Iris pigment epithelial cell (primary cell): ENCODE results near the gene HMX1.

ENCODE experiments used
- DNase-seq: peaks from one replicate; pipeline ENCODE4 v3.0.0-alpha.2; 2011; ENCODE audit warnings: low read depth

The HMX1 gene

GRCh38 chr4:8910100-8910821 is 38.6 kb upstream of the HMX1 start:
- DNase-seq: no peak

GRCh38 chr4:8909548-8909947 is 37.9 kb upstream of the HMX1 start:
- DNase-seq: no peak

DNA sequence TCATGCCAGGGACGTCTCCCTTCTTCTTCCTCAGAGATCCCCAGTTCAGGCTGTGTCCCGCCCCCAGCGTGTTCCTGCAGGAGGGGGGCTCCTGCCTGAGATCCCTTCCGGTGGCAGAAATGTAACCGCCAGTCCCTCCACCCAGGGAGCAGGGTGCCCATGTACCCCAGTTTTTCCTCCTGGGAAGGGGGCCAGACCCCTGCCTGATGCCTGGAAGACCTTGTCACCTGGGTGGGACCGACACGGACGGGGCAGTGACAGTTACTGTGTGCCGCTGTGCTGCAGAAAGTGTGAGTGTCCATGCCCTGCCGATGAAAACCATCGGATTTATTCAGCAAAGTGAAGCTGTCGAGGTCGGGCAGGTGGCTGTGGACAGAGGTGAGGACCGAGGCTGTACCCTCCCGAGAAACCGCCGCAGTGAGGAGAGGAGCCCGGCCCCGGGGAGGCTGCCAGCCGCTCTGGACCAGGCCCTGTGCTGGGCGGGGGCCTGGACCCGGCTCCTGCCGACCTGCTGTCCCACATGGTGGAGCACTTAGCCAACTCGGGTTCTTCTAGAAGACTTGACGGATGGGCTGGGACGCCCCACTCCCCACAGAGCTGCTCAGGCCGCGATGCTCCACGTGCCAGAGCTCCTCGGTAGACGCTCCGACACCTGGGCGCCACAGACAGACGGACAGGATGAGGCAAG is 36.7 kb upstream of the HMX1 start:
- no peak for DNase-seq

DNA sequence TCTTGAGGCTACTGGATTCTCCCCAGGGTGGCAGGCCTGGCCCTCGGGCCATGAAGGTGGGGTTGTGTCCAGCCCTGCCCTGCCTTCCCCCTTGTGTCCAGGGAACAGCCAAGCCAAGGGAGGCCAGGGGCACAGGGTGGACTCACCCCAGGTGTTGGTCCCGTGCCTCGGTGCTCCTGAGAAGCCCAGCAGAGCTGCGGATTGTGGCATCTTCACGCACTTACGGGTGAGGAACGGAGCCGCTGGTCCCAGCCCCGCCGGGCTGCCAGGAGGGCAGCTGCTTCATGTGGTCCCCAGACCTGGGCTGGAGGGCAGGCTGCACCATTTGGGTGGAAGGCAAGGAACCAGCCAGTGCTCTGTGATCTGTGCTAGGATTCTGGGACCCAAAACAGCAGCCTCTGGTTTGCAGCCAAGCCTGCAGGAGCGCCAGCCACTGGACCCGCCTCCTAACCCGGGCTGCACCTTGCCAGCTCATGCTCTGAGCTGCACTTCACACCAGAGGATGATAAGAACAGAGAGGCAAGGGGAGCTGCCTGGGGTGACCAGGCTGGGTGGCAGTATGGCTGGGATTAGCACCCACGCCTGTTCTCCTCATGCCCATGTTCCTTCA is 36.1 kb upstream of the HMX1 start:
- no peak for DNase-seq

GRCh38 chr4:8906991-8907595 is 35.5 kb upstream of the HMX1 start:
- no peak for DNase-seq

GRCh38 chr4:8906668-8906970 is 35.0 kb upstream of the HMX1 start:
- DNase-seq: no peak

- DNase-seq: no peak
Measured at GRCh38 chr4:8905773-8906667, 34.4 kb upstream of the HMX1 start.

DNA sequence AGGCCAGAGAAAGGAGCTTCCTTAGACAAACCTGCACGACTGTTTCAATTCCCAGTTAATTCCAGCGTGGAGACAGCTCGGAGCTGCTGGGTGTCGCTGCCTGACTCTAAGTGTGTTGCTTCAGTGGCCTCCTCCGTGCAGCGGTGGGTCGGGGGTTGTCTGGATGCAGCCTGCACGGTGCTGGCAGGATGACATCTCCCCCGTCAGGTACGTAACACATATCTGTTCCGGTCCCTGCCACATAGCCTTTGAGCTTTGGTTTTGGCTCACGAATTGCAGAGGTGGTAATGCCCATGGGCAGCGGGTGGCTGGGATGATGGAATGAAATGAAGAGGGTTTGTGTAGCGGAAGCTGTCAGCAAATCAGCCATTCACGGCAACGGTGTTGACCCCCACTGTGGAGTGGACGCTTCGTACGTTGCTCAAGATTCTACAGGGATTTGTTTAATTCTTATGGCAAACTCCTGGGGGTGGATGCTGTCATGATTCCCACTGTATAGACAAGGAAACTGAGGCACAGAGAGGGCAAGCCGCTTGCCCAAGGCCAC is 33.7 kb upstream of the HMX1 start:
- no peak for DNase-seq

DNA sequence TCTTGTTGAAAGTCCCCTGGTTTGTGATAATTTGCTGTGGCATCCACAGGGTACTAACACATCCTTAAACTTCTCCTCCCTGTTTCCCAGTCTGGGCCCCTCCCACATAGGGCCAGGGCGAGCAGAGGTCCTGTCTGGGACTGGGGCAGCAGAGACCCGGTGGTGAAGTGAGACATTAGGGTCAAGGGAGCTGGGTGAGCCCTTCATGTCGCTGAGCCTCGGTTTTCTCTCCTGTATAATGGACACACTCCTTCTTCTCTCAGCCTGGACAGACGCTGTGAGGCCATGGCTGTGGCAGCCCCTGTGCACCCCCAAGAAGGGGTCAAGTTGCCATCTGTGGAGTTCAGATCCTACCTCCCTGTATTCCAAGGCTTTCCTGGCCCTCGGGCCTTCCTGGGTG is 33.0 kb upstream of the HMX1 start:
- no peak for DNase-seq

DNA sequence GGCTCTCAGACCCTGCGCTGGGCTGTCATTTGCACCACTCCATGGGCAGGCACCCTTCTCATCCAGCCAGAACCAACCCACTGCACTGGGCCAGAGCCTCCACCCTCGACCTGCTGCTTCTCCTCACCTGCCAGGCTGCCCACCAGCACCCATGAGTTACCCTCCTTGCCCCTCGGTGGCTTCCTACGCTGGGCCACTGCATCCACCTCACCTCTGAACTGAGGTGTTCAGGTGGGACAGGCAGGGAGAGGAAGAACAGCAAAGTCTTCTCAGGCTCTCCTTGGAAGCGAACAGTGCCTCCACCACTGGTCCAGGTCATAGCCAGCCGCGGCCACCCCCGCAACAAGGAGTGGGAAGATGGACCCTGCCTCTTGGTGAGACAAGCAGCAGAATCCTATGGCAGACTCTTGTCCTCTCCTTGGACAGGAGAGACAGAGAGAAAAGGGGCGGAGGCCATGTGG is 32.4 kb upstream of the HMX1 start:
- no peak for DNase-seq

- no peak for DNase-seq
Measured at GRCh38 chr4:8901335-8901734, 29.7 kb upstream of the HMX1 start.

- no peak for DNase-seq
Measured at GRCh38 chr4:8900588-8900987, 28.9 kb upstream of the HMX1 start.

DNA sequence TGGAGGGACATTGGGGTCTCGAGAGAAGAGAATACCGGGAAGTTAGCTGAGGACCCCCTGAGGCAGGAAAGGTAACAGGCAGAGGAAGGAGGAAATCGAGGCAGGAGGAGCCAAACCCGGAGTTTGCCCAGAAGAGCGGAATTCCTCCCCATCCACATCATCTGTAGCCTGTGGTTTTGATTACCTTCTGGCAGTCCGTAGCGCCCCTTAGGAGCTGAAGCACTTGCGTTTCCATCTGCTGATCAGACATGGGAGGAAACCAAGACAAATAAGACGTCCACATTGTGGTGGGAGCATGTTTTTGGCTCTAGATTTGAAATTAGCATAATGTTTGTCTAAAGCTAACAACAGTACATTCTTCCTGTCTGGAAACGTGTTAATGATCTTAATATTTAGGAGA is 26.8 kb upstream of the HMX1 start:
- DNase-seq: no peak

DNA sequence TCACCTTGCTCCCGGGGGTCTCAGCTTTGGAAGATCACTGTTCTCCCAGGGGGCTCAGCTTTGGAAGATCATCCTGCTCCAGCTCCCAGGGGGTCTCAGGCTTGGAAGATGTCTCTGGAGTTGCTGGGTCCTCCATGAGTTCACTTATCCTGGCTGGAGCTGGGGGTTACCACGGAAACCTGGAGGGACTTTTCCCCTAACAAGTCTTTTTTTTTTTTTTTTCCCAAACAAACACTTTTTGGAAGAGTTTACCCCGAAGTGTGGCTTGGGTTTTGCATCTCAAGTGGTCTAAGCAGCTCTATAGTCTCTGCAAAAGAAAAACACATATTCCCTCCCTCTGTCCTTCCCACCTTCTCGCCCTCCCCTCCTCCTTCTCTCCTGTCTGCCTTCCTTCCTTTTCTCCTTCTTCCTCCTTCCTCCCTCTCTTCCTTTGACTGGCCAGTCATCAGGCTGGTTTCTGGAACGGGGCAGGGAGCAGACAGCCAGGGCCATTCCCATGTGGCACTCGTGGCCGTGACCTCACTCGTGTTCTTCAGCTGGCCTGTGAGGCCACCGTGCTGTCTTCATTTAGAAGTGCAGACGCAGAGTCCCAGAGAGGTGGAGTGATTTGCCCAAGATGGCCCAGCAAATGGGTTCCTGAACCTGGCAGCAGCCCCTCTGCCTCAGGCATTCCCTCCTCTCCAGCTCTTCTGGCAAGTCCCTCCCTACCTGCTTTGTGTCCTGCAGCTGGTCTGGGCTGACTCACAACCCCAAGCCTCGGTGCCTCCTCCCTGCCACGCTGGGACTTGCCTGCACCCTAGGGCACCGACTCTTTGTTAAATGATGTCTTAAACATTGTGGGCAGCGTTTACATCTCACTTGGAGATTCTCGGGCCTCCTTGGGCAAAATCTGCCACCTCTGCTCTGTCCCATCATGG is 25.9 kb upstream of the HMX1 start:
- DNase-seq: no peak

DNA sequence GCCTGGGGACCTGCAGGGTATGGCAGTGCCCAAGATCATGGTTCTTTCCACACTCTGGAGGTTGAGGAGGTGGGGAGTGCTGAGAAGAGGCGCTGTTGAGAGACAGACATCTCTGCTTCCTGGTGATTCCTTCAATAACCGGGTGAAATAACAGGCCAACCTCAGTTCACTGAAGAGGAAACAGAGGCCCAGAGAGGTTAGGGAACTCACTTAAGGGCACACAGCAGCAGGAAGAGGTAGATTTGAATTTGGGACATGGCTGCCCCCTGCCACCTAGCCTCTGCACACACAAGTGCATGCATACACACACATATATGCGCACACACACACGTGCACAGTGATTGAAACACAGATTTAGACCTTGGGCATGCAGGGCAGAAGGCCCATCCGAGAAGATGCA is 24.9 kb upstream of the HMX1 start:
- DNase-seq: no peak

GRCh38 chr4:8896071-8896470 is 24.4 kb upstream of the HMX1 start:
- DNase-seq: no peak

DNA sequence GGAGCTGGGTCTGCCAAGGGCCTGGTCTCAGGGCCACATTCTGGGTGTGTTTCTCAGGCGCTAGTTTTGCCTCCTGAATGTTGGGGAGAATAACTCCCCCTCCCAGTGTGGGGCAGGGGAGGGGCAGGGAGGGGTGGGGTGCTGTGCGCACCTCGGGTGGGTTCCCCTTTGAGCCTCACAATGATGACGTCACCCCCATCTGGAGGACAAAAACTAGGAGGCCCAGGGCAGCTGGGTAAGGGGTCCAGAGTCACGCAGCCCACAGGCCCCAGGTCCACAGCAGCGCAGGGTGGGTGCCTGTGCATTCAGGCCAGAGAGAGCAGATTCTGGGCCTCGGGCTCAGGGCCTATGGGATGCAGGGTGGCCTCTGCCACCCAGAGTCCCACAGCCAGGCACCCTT is 23.7 kb upstream of the HMX1 start:
- no peak for DNase-seq

GRCh38 chr4:8894424-8894816 is 22.8 kb upstream of the HMX1 start:
- DNase-seq: no peak

- DNase-seq: no peak
Measured at GRCh38 chr4:8893624-8894423, 22.2 kb upstream of the HMX1 start.

DNA sequence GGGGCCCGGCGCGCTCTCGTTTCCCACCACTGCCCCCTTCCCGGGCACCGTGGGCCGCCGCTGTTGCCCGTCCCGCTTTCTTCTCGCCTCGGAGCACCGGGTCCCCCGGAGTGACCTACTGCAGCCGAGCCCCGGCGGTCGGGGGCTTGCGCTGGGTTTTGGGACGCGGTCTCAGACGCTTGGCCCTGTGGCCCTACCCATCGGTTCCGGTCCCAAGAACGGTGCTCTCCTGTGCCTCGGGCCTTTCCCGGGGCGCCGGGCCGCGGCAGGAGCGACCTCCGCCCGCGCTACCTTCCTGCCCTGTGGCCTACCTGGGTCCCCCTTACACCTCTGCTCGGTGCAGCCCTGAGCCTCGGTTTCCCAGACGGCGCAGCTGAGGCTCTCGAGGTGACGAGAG is 21.6 kb upstream of the HMX1 start:
- DNase-seq: no peak
